Endothelial cell of umbilical vein (primary cell): ENCODE measurements around the gene HAUS5. TPM values are rescaled to one million over a fixed set of nuclear protein-coding genes. Genes with fewer than 3 reads are reported as not detected.

Source experiments
- BruUV-seq: library from RNA; stranded (reverse); fragments of 400-500 nt; replicated peaks from 2 replicates; lab custom pipeline; 2021; lab: Mats Ljungman, UMichigan
- CTCF ChIA-PET: fragments of 300-600, 350-600 bp; sonication (Branson Sonifier 250); formaldehyde crosslinking; loops from one replicate; lab custom pipeline; 2021; ENCODE audit warnings: antibody characterized with exemption, inconsistent platforms; lab: Charles Lee
- POLR2A ChIA-PET: fragments of 300-600, 350-600 bp; sonication (Branson Sonifier 250); formaldehyde crosslinking; loops from one replicate; lab custom pipeline; 2021; ENCODE audit warnings: antibody characterized with exemption, inconsistent platforms; lab: Charles Lee
- DNase-seq: peaks from one replicate; pipeline ENCODE4 v3.0.0-alpha.2; 2011; ENCODE audit warnings: low read depth, low spot score
- FAIRE-seq: peaks from 2 replicates; lab custom pipeline; 2011; peaks lifted over from hg19 to GRCh38; lab: Jason Lieb, UNC
- H2AFZ ChIP-seq: 2 replicates; pipeline ENCODE4 v1.6.0; 2012; ENCODE audit warnings: low read depth, low read length, control low read depth, inconsistent platforms
- H3K27ac ChIP-seq: 2 replicates; pipeline ENCODE4 v1.5.1; 2011; ENCODE audit warnings: low read depth, mild to moderate bottlenecking, control low read depth, low read length, moderate library complexity; ENCODE audit not compliant: insufficient read depth
- H3K27me3 ChIP-seq, 2 experiments: 2 replicates each; pipeline versions ENCODE4 v1.6.0 to v1.6.1; 2011; ENCODE audit warnings: low read length in 2 of 2, mixed read lengths in 1 of 2; ENCODE audit not compliant: control insufficient read depth in 2 of 2, insufficient read depth in 2 of 2
- H3K36me3 ChIP-seq, 2 experiments: 2 replicates in 1 of 2; 3 replicates in 1 of 2; pipeline ENCODE4 v1.5.1; 2011; ENCODE audit warnings: low read length in 2 of 2, mild to moderate bottlenecking in 1 of 2, moderate library complexity in 1 of 2; ENCODE audit not compliant: control insufficient read depth in 2 of 2, insufficient read depth in 2 of 2; ENCODE audit errors: extremely low read depth in 1 of 2
- H3K4me1 ChIP-seq: 3 replicates; pipeline ENCODE4 v1.5.1; 2011; ENCODE audit warnings: mild to moderate bottlenecking, low read length; ENCODE audit not compliant: control insufficient read depth, insufficient read depth; ENCODE audit errors: extremely low read depth
- H3K4me2 ChIP-seq: 2 replicates; pipeline ENCODE4 v1.6.1; 2011; ENCODE audit warnings: low read length, control low read depth, mixed read lengths; ENCODE audit not compliant: insufficient read depth
- H3K4me3 ChIP-seq, 3 experiments: fragments of 200-600 bp in 1 of 3; sonication (generic), shearing (Covaris generic) in 1 of 3; replicated peaks in 1 of 3; 2 replicates each; pipeline ENCODE4 v1.5.1; 2011 to 2016; ENCODE audit warnings: control low read depth in 3 of 3, low read length in 3 of 3, mild to moderate bottlenecking in 2 of 3, inconsistent platforms in 1 of 3, low read depth in 1 of 3, moderate library complexity in 1 of 3; ENCODE audit not compliant: insufficient read depth in 1 of 3
- H3K79me2 ChIP-seq: 2 replicates; pipeline ENCODE4 v1.6.0; 2012; ENCODE audit warnings: low read length, inconsistent platforms; ENCODE audit not compliant: control insufficient read depth, insufficient read depth
- H3K9ac ChIP-seq: replicated peaks from 2 replicates; pipeline ENCODE3; 2011; ENCODE audit warnings: low read length, control low read depth; ENCODE audit not compliant: insufficient read depth; ENCODE audit errors: extremely low read depth
- H3K9me1 ChIP-seq: replicated peaks from 3 replicates; pipeline ENCODE4 v1.6.0; 2011; ENCODE audit warnings: mild to moderate bottlenecking, low read length; ENCODE audit not compliant: control insufficient read depth, insufficient read depth; ENCODE audit errors: extremely low read depth
- H3K9me3 ChIP-seq: replicated peaks from 2 replicates; pipeline ENCODE4 v1.5.1; 2012; ENCODE audit warnings: low read length, inconsistent platforms; ENCODE audit not compliant: control insufficient read depth, insufficient read depth
- H4K20me1 ChIP-seq: replicated peaks from 2 replicates; pipeline ENCODE3; 2011; ENCODE audit warnings: mild to moderate bottlenecking, low read length; ENCODE audit not compliant: control insufficient read depth, insufficient read depth; ENCODE audit errors: extremely low read depth
- CTCF ChIP-seq, 2 donors: IDR thresholded peaks; 1 replicate in 1 of 2; 2 replicates in 1 of 2; pipeline ENCODE4 v1.5.1; 2011; ENCODE audit warnings: low read length in 2 of 2, mild to moderate bottlenecking in 2 of 2, moderate library complexity in 2 of 2, control low read depth in 1 of 2, inconsistent platforms in 1 of 2, low read depth in 1 of 2; ENCODE audit not compliant: insufficient read depth in 1 of 2; ENCODE audit errors: extremely low read depth in 1 of 2
- EZH2 ChIP-seq: IDR thresholded peaks from 2 replicates; pipeline ENCODE4 v1.6.1; 2012; ENCODE audit warnings: borderline replicate concordance, low read depth, mild to moderate bottlenecking, moderate library complexity, low read length, inconsistent platforms; ENCODE audit not compliant: severe bottlenecking
- FOS ChIP-seq: IDR thresholded peaks from 2 replicates; pipeline ENCODE4 v1.6.1; 2011; ENCODE audit warnings: mild to moderate bottlenecking, low read length, moderate library complexity, borderline replicate concordance; ENCODE audit not compliant: insufficient read depth
- GATA2 ChIP-seq: IDR thresholded peaks from 2 replicates; pipeline ENCODE4 v1.7.0; 2011; ENCODE audit warnings: low read depth, mild to moderate bottlenecking, moderate library complexity, mixed read lengths, low read length; ENCODE audit not compliant: insufficient read length, insufficient read depth
- JUN ChIP-seq: IDR thresholded peaks from 2 replicates; pipeline ENCODE4 v1.6.1; 2011; ENCODE audit warnings: borderline replicate concordance, low read depth; ENCODE audit not compliant: insufficient read length, insufficient read depth
- MAX ChIP-seq: IDR thresholded peaks from 2 replicates; pipeline ENCODE4 v1.6.1; 2011; ENCODE audit not compliant: insufficient read depth, insufficient read length
- MYC ChIP-seq: IDR thresholded peaks from one replicate; pipeline ENCODE4 v1.6.1; 2011; ENCODE audit warnings: mild to moderate bottlenecking, low read depth, low read length
- POLR2A ChIP-seq: IDR thresholded peaks from 2 replicates; pipeline ENCODE4 v1.6.1; 2012; ENCODE audit warnings: low read depth, mild to moderate bottlenecking, control low read depth, low read length
- POLR2AphosphoS5 ChIP-seq: IDR thresholded peaks from 2 replicates; pipeline ENCODE4 v1.6.1; 2012; ENCODE audit warnings: low read depth, mild to moderate bottlenecking, control low read depth, low read length, moderate library complexity; ENCODE audit not compliant: insufficient read depth
- dilution Hi-C: fragments of 300-500 bp; cut with MboI; formaldehyde crosslinking; loops from one replicate; pipeline ENCODE4 v1.15.0; 2019; ENCODE audit warnings: low sequenced_read_pairs; ENCODE audit not compliant: extremely low pct_ligation_motif_present
- intact Hi-C: fragments of 100-400 bp; cut with micrococcal nuclease; formaldehyde crosslinking; loops from one replicate; pipeline ENCODE4 v1.10.0; 2022
- polyA plus RNA-seq, 4 experiments: library from polyadenylated mRNA; depleted of rRNA in 3 of 4; stranded (reverse) in 3 of 4; unstranded in 1 of 4; fragments of >200 nt; gene quantifications; 2 replicates each; pipeline versions ENCODE4 v1.2.1 to v1.2.3, GENCODE V29; 2011 to 2012; ENCODE audit warnings: missing spikeins in 1 of 4
- total RNA-seq: library from RNA; stranded (reverse); gene quantifications from 2 replicates; pipeline ENCODE4 v1.2.3, GENCODE V29; 2021

HAUS5 gene
- total and polyA plus RNA-seq, 2 donors (not counting 3 experiments of a cell fraction or from before 2014, with no cell fraction given) = 8.9 to 19.0 TPM

- Histone ChIP-seq H3K27ac (no peak overlapping the region), H3K9me3 (no peaks in the 10 kb centered on the region), H4K20me1 (no peaks in the 10 kb centered on the region), H3K4me2 (no peak overlapping the region), H3K27me3 (no peaks in the 10 kb centered on the region), H3K36me3 (peaks cover 0 to 6% of the 10 kb centered on the region in 2 experiments), H3K79me2 (no peaks in the 10 kb centered on the region), H3K4me1 (no peaks in the 10 kb centered on the region), H3K9me1 (no peaks in the 10 kb centered on the region), H3K4me3 (no peak overlapping the region), H3K9ac (no peak overlapping the region), H2AFZ (no peak overlapping the region)
- DNase-seq (no peak), FAIRE-seq (no peak)
- BruUV-seq = no TSS peak
- intact Hi-C loops = no loop called here
- POLR2A ChIA-PET = no interaction called here
- no peak for TF ChIP-seq JUN
- no peak for TF ChIP-seq MYC
- TF ChIP-seq CTCF (IDR thresholded peaks at IDR 0.05; ENCODE audit: extremely low read depth in 1 of 2, insufficient read depth in 1 of 2, low read depth in 1 of 2, low read length in 2 of 2) = no peak
- no peak for TF ChIP-seq MAX
- no peak for TF ChIP-seq GATA2
- TF ChIP-seq EZH2 = no peak
- TF ChIP-seq FOS = no peak
- TF ChIP-seq POLR2A = no peak
- no peak for TF ChIP-seq POLR2AphosphoS5
- dilution Hi-C loops = no loop called here
- CTCF ChIA-PET = no interaction called here
Measured at GRCh38 chr19:35618857-35619256, 6.3 kb downstream of the HAUS5 start.
